Endothelial cell (in vitro differentiated cells): ENCODE results near the gene KDM2A. TPM values are rescaled to one million over a fixed set of nuclear protein-coding genes. Genes with fewer than 3 reads are reported as not detected.

Source experiments
- DNase-seq: peaks from one replicate; pipeline ENCODE4 v3.0.0; 2021; ENCODE audit warnings: low spot score
- H3K27ac Mint-ChIP-seq: one replicate; pipeline ENCODE4 v1.8.0; 2021; ENCODE audit warnings: mixed read lengths, inconsistent platforms; ENCODE audit not compliant: unreplicated experiment
- H3K27me3 Mint-ChIP-seq: one replicate; pipeline ENCODE4 v1.8.0; 2021; ENCODE audit warnings: mild to moderate bottlenecking, moderate library complexity, mixed read lengths, inconsistent platforms; ENCODE audit not compliant: unreplicated experiment
- H3K36me3 Mint-ChIP-seq: one replicate; pipeline ENCODE4 v1.8.0; 2021; ENCODE audit warnings: mild to moderate bottlenecking, low read depth, mixed read lengths, inconsistent platforms; ENCODE audit not compliant: unreplicated experiment
- H3K4me1 Mint-ChIP-seq: one replicate; pipeline ENCODE4 v1.8.0; 2021; ENCODE audit warnings: mild to moderate bottlenecking, mixed read lengths, inconsistent platforms; ENCODE audit not compliant: unreplicated experiment
- H3K4me3 Mint-ChIP-seq: one replicate; pipeline ENCODE4 v1.8.0; 2021; ENCODE audit warnings: mild to moderate bottlenecking, mixed read lengths, inconsistent platforms; ENCODE audit not compliant: unreplicated experiment
- H3K9me3 Mint-ChIP-seq: one replicate; pipeline ENCODE4 v1.8.0; 2021; ENCODE audit warnings: mixed read lengths, inconsistent platforms; ENCODE audit not compliant: unreplicated experiment
- CTCF ChIP-seq: fragments of 200-600 bp; sonication (generic); IDR thresholded peaks from one replicate; pipeline ENCODE4 v1.5.0; 2021; ENCODE audit warnings: antibody characterized with exemption; ENCODE audit not compliant: unreplicated experiment
- total RNA-seq: library from RNA; stranded (reverse); fragmentation: NEBNext Ultra II Directional; extraction: Animal tissue kit (Norgen Biotek cat#: 25700); gene quantifications from one replicate; pipeline ENCODE4 v1.2.1, GENCODE V29; 2021; ENCODE audit not compliant: unreplicated experiment

The KDM2A gene
- total RNA-seq, 1 donor from 2014 or later = 76.9 TPM

- Mint-ChIP-seq H3K36me3 (peaks cover 21% of the 10 kb centered on the region), H3K4me3 (no peak overlapping the region), H3K4me1 (no peaks in the 10 kb centered on the region)
These were observed 19.9 kb downstream of the KDM2A start for GRCh38 chr11:67138922-67139321.

GRCh38 chr11:67146516-67147226 lies 27.6 kb downstream of the KDM2A start:
- Mint-ChIP-seq H3K4me3 (no peak overlapping the region), H3K4me1 (peaks cover 8% of the 10 kb centered on the region), H3K27me3 (no peaks in the 10 kb centered on the region), H3K27ac (peak overlapping the region; percentile 75), H3K36me3 (peaks cover 7% of the 10 kb centered on the region), H3K9me3 (no peaks in the 10 kb centered on the region)
- no peak for DNase-seq
- TF ChIP-seq CTCF = no peak

More at GRCh38 chr11:67138922-67139321, 19.9 kb downstream of the KDM2A start:
- no peaks in the 10 kb centered on the region for H3K9me3 Mint-ChIP-seq
- no peak for TF ChIP-seq CTCF
- no peaks in the 10 kb centered on the region for H3K27me3 Mint-ChIP-seq
- no peak for DNase-seq
- H3K27ac Mint-ChIP-seq = no peak overlapping the region

GRCh38 chr11:67153971-67154370 lies 34.9 kb downstream of the KDM2A start:
- Mint-ChIP-seq H3K27ac (no peak overlapping the region), H3K36me3 (peaks cover 10% of the 10 kb centered on the region), H3K9me3 (no peaks in the 10 kb centered on the region), H3K4me1 (no peaks in the 10 kb centered on the region), H3K27me3 (no peaks in the 10 kb centered on the region), H3K4me3 (peak overlapping the region; percentile 27)
- no peak for DNase-seq
- no peak for TF ChIP-seq CTCF

- H3K27me3 Mint-ChIP-seq = no peaks in the 10 kb centered on the region
- H3K4me1 Mint-ChIP-seq = no peaks in the 10 kb centered on the region
- peaks cover 10% of the 10 kb centered on the region for H3K36me3 Mint-ChIP-seq
- no peak overlapping the region for H3K27ac Mint-ChIP-seq
- DNase-seq = no peak
- H3K9me3 Mint-ChIP-seq = no peaks in the 10 kb centered on the region
- no peak overlapping the region for H3K4me3 Mint-ChIP-seq
- no peak for TF ChIP-seq CTCF
These were observed 35.7 kb downstream of the KDM2A start for GRCh38 chr11:67154726-67155125.

- Mint-ChIP-seq H3K36me3 (peaks cover 3% of the 10 kb centered on the region), H3K4me1 (no peaks in the 10 kb centered on the region), H3K27me3 (no peaks in the 10 kb centered on the region), H3K27ac (no peak overlapping the region), H3K9me3 (no peaks in the 10 kb centered on the region), H3K4me3 (no peak overlapping the region)
- no peak for DNase-seq
- no peak for TF ChIP-seq CTCF
These were observed 38.6 kb downstream of the KDM2A start for GRCh38 chr11:67157691-67158090.
